ENCODE results near the gene ADGRB3. TPM values are rescaled to one million over a fixed set of nuclear protein-coding genes. Genes with fewer than 3 reads are reported as not detected.
"Not testable (repeated sequence)": the region's sequence is repeated elsewhere in the genome, so short reads cannot be mapped to it uniquely, and the experiment has no call there.

ADGRB3 gene
- total RNA-seq, 1 donor from 2014 or later, result 158 TPM

GRCh38 chr6:69090132-69090531 lies 455.1 kb downstream of the ADGRB3 start:
- FAIRE-seq (no peak), DNase-seq (ENCODE audit: low spot score in 2 of 2) (no peak)

- FAIRE-seq (no peak), DNase-seq (ENCODE audit: low spot score in 2 of 2) (no peak)
Measured at GRCh38 chr6:69096681-69097080, 461.6 kb downstream of the ADGRB3 start.

- DNase-seq (ENCODE audit: low spot score in 2 of 2) (no peak), FAIRE-seq (no peak)
Measured at GRCh38 chr6:69097948-69098347, 462.9 kb downstream of the ADGRB3 start.

GRCh38 chr6:69098910-69099309 lies 463.8 kb downstream of the ADGRB3 start:
- no peak for FAIRE-seq
- no peak for DNase-seq (ENCODE audit: low spot score in 2 of 2)

- no peak for FAIRE-seq
- DNase-seq (ENCODE audit: low spot score in 2 of 2), result no peak
Measured at GRCh38 chr6:69100772-69101171, 465.7 kb downstream of the ADGRB3 start.

GRCh38 chr6:69102416-69102815 lies 467.3 kb downstream of the ADGRB3 start:
- no peak for DNase-seq (ENCODE audit: low spot score in 2 of 2)
- no peak for FAIRE-seq

- no peak for FAIRE-seq
Measured at GRCh38 chr6:69105288-69105687, 470.2 kb downstream of the ADGRB3 start.

GRCh38 chr6:69106511-69106910 lies 471.4 kb downstream of the ADGRB3 start:
- FAIRE-seq (no peak), DNase-seq (ENCODE audit: low spot score in 2 of 2) (no peak)

More at GRCh38 chr6:69105288-69105687, 470.2 kb downstream of the ADGRB3 start:
- DNase-seq (ENCODE audit: low spot score in 2 of 2), result no peak

- FAIRE-seq (no peak), DNase-seq (ENCODE audit: low spot score in 2 of 2) (no peak)
Measured at GRCh38 chr6:69111301-69111700, 476.2 kb downstream of the ADGRB3 start.

- DNase-seq (ENCODE audit: low spot score in 2 of 2), result no peak
- FAIRE-seq, result no peak
Measured at GRCh38 chr6:69116658-69117057, 481.6 kb downstream of the ADGRB3 start.

- FAIRE-seq; DNase-seq (ENCODE audit: low spot score in 2 of 2): not testable (repeated sequence)
Measured at GRCh38 chr6:69121461-69122406, 486.7 kb downstream of the ADGRB3 start.

- no peak for FAIRE-seq
Measured at GRCh38 chr6:69122407-69122773, 487.3 kb downstream of the ADGRB3 start.

GRCh38 chr6:69128411-69128810 lies 493.3 kb downstream of the ADGRB3 start:
- DNase-seq (ENCODE audit: low spot score in 2 of 2) (no peak), FAIRE-seq (no peak)

More at GRCh38 chr6:69122407-69122773, 487.3 kb downstream of the ADGRB3 start:
- DNase-seq (ENCODE audit: low spot score in 2 of 2), result no peak

- DNase-seq (ENCODE audit: low spot score in 2 of 2) (no peak), FAIRE-seq (no peak)
Measured at GRCh38 chr6:69129046-69129445, 494.0 kb downstream of the ADGRB3 start.

GRCh38 chr6:69135927-69136326 lies 500.8 kb downstream of the ADGRB3 start:
- no peak for DNase-seq (ENCODE audit: low spot score in 2 of 2)
- FAIRE-seq, result no peak

GRCh38 chr6:69138148-69138547 lies 503.1 kb downstream of the ADGRB3 start:
- no peak for DNase-seq (ENCODE audit: low spot score in 2 of 2)
- FAIRE-seq, result no peak

GRCh38 chr6:69138893-69139494 lies 503.9 kb downstream of the ADGRB3 start:
- FAIRE-seq (no peak), DNase-seq (ENCODE audit: low spot score in 2 of 2) (no peak)

GRCh38 chr6:69145062-69145461 lies 510.0 kb downstream of the ADGRB3 start:
- DNase-seq (ENCODE audit: low spot score in 2 of 2) (no peak), FAIRE-seq (no peak)

- no peak for DNase-seq (ENCODE audit: low spot score in 2 of 2)
- FAIRE-seq, result no peak
Measured at GRCh38 chr6:69146385-69146784, 511.3 kb downstream of the ADGRB3 start.

- FAIRE-seq (no peak), DNase-seq (ENCODE audit: low spot score in 2 of 2) (no peak)
Measured at GRCh38 chr6:69155467-69155866, 520.4 kb downstream of the ADGRB3 start.

GRCh38 chr6:69162811-69163210 lies 527.7 kb downstream of the ADGRB3 start:
- no peak for FAIRE-seq
- no peak for DNase-seq (ENCODE audit: low spot score in 2 of 2)
